HEK293 (cell line): Measurements from ENCODE around the gene MALT1.

Source experiments
- CTCF ChIA-PET: fragments of 350-600 bp; formaldehyde crosslinking; extraction: SDS; loops from one replicate; lab custom pipeline; 2021; ENCODE audit warnings: antibody characterized with exemption; lab: Yijun Ruan, JAX
- POLR2A ChIA-PET: fragments of 300-600 bp; formaldehyde crosslinking; extraction: SDS; loops from one replicate; lab custom pipeline; 2020; ENCODE audit warnings: antibody characterized with exemption, inconsistent platforms; lab: Yijun Ruan, JAX
- H3K27ac ChIP-seq: fragments of 200-500 bp; sonication (Bioruptor generic); 2 replicates; pipeline ENCODE4 v1.5.1; 2014; ENCODE audit warnings: low read depth, low read length, control low read depth, inconsistent platforms; ENCODE audit errors: extremely low read depth
- H3K36me3 ChIP-seq, 2 experiments: fragments of 200-500 bp in 1 of 2; sonication (Bioruptor generic) in 1 of 2; 1 replicate in 1 of 2; 2 replicates in 1 of 2; pipeline ENCODE4 v1.5.1; 2014 to 2017; ENCODE audit warnings: inconsistent platforms in 2 of 2, low read length in 2 of 2; ENCODE audit not compliant: control insufficient read depth in 2 of 2, insufficient read depth in 1 of 2
- H3K4me1 ChIP-seq: fragments of 200-500 bp; sonication (Bioruptor generic); 2 replicates; pipeline ENCODE4 v1.5.1; 2014; ENCODE audit warnings: mild to moderate bottlenecking, low read length, inconsistent platforms; ENCODE audit not compliant: control insufficient read depth, insufficient read depth
- H3K4me3 ChIP-seq: 2 replicates; pipeline ENCODE4 v1.5.1; 2011; ENCODE audit warnings: low read depth, mild to moderate bottlenecking, control low read depth, low read length, moderate library complexity
- H3K9me3 ChIP-seq: fragments of 200-500 bp; sonication (Bioruptor generic); 2 replicates; pipeline ENCODE4 v1.5.1; 2014; ENCODE audit warnings: low read depth, low read length, inconsistent platforms; ENCODE audit not compliant: control insufficient read depth, insufficient read depth
- HOXA7 ChIP-seq: sonication (generic); formaldehyde crosslinking; IDR thresholded peaks from 2 replicates; pipeline ENCODE4 v1.8.1; 2022; ENCODE audit warnings: missing genetic modification reagents, borderline replicate concordance
- KLF10 ChIP-seq: fragments of 450-650 bp; IDR thresholded peaks from 2 replicates; pipeline ENCODE4 v1.5.1; 2018; ENCODE audit warnings: missing biosample characterization, mild to moderate bottlenecking, missing genetic modification characterization
- KLF9 ChIP-seq: fragments of 450-650 bp; formaldehyde crosslinking; IDR thresholded peaks from 2 replicates; pipeline ENCODE4 v1.5.1; 2016; ENCODE audit warnings: missing biosample characterization, missing genetic modification characterization, low read depth
- PRDM1 ChIP-seq: fragments of 450-650 bp; formaldehyde crosslinking; IDR thresholded peaks from 2 replicates; pipeline ENCODE4; 2016; ENCODE audit warnings: missing biosample characterization, missing genetic modification characterization
- RBAK ChIP-seq: fragments of 450-650 bp; formaldehyde crosslinking; IDR thresholded peaks from 2 replicates; pipeline ENCODE4 v1.5.1; 2016; ENCODE audit warnings: missing biosample characterization, missing genetic modification characterization
- SP3 ChIP-seq: fragments of 450-650 bp; formaldehyde crosslinking; IDR thresholded peaks from 2 replicates; pipeline ENCODE4 v1.5.1; 2016; ENCODE audit warnings: missing biosample characterization, missing genetic modification characterization
- TRIM28 ChIP-seq: IDR thresholded peaks from 2 replicates; pipeline ENCODE4 v1.6.1; 2011; ENCODE audit warnings: low read length, control low read depth, borderline replicate concordance
- ZFP3 ChIP-seq: fragments of 450-650 bp; formaldehyde crosslinking; IDR thresholded peaks from 2 replicates; pipeline ENCODE4 v1.5.1; 2016; ENCODE audit warnings: low read depth, missing biosample characterization, missing genetic modification characterization
- ZNF10 ChIP-seq: fragments of 450-650 bp; formaldehyde crosslinking; IDR thresholded peaks from 2 replicates; pipeline ENCODE4 v1.5.1; 2017; ENCODE audit warnings: missing biosample characterization, missing genetic modification characterization
- ZNF146 ChIP-seq: fragments of 450-650 bp; formaldehyde crosslinking; IDR thresholded peaks from 2 replicates; pipeline ENCODE4 v1.5.1; 2016; ENCODE audit warnings: missing biosample characterization, missing genetic modification characterization
- ZNF174 ChIP-seq: fragments of 450-650 bp; formaldehyde crosslinking; IDR thresholded peaks from 2 replicates; pipeline ENCODE4 v1.5.0; 2017; ENCODE audit warnings: missing biosample characterization, mild to moderate bottlenecking, missing genetic modification characterization
- ZNF202 ChIP-seq: fragments of 450-650 bp; formaldehyde crosslinking; IDR thresholded peaks from 2 replicates; pipeline ENCODE4 v1.5.1; 2016; ENCODE audit warnings: missing biosample characterization, missing genetic modification characterization, borderline replicate concordance
- ZNF391 ChIP-seq: fragments of 450-650 bp; formaldehyde crosslinking; IDR thresholded peaks from 2 replicates; pipeline ENCODE4 v1.5.1; 2016; ENCODE audit warnings: low read depth, missing biosample characterization, missing genetic modification characterization, borderline replicate concordance
- ZNF394 ChIP-seq: fragments of 450-650 bp; formaldehyde crosslinking; IDR thresholded peaks from 2 replicates; pipeline ENCODE4 v1.5.1; 2016; ENCODE audit warnings: missing biosample characterization, missing genetic modification characterization, mild to moderate bottlenecking, moderate library complexity, borderline replicate concordance
- ZNF561 ChIP-seq: fragments of 450-650 bp; IDR thresholded peaks from 2 replicates; pipeline ENCODE4 v1.5.1; 2018; ENCODE audit warnings: missing biosample characterization, missing genetic modification characterization, borderline replicate concordance
- ZNF610 ChIP-seq: fragments of 450-650 bp; formaldehyde crosslinking; IDR thresholded peaks from 2 replicates; pipeline ENCODE4 v1.5.1; 2016; ENCODE audit warnings: missing biosample characterization, missing genetic modification characterization, borderline replicate concordance
- ZNF626 ChIP-seq: fragments of 450-650 bp; sonication (Bioruptor Pico); formaldehyde crosslinking; IDR thresholded peaks from 2 replicates; pipeline ENCODE4 v1.5.1; 2018; ENCODE audit warnings: missing biosample characterization, missing genetic modification characterization, inconsistent platforms
- ZNF660 ChIP-seq: fragments of 450-650 bp; IDR thresholded peaks from 2 replicates; pipeline ENCODE4 v1.5.1; 2018; ENCODE audit warnings: missing biosample characterization, mild to moderate bottlenecking, missing genetic modification characterization
- ZNF677 ChIP-seq: fragments of 450-650 bp; IDR thresholded peaks from 2 replicates; pipeline ENCODE4 v1.5.0; 2018; ENCODE audit warnings: missing biosample characterization, mild to moderate bottlenecking, missing genetic modification characterization, moderate library complexity
- ZNF777 ChIP-seq: fragments of 450-650 bp; formaldehyde crosslinking; IDR thresholded peaks from 2 replicates; pipeline ENCODE4 v1.5.1; 2017; ENCODE audit warnings: missing biosample characterization, missing genetic modification characterization, borderline replicate concordance
- TF ChIP-seq, protein P1 (sequence below): fragments of 450-650 bp; formaldehyde crosslinking; IDR thresholded peaks from 2 replicates; pipeline ENCODE4 v1.5.1; 2017; ENCODE audit warnings: missing biosample characterization, missing genetic modification characterization
- TF ChIP-seq, protein P2 (sequence below): fragments of 450-650 bp; formaldehyde crosslinking; IDR thresholded peaks from 2 replicates; pipeline ENCODE4 v1.5.1; 2016; ENCODE audit warnings: missing biosample characterization, missing genetic modification characterization, low read depth

MALT1 gene

DNA sequence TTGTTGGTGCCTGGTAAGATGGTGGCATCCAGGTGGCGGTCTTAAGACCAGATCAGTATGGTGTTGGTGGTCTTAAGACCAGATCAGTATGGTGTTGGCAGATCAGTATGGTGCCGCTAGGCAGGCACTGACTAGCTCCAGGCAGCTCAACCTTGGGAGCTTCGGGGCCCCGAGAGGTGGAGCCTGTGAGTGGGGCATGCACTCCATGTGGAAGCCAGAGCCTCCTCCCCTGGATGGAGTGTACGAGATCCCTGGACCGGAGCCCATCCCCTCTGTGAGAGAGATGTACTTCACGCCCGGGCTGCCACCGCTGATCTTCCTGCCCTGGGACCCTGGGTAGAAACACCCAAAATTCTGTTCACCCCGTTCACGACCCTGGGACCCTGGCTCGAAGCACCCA, 19.0 kb downstream of the MALT1 start:
- ChIA-PET CTCF (interaction anchor here (0.6 to 0.8 kb wide), 2 partner anchors 29 to 850 kb away, joined by 4 read pairs; no protein-coding TSS in a partner anchor), POLR2A (no interaction called here)
- Histone ChIP-seq H3K9me3 (no peaks in the 10 kb centered on the region), H3K4me3 (no peak overlapping the region), H3K36me3 (peaks cover 11 to 20% of the 10 kb centered on the region in 2 experiments), H3K4me1 (peaks cover 2% of the 10 kb centered on the region; the same call in 1 of the 2 replicates), H3K27ac (no peak overlapping the region)
- TF ChIP-seq ZNF561 (tag by site-specific recombination) (no peak), ZNF610 (tag by site-specific recombination) (no peak), ZNF146 (no peak), ZNF10 (tag by site-specific recombination) (no peak), ZNF174 (tag by site-specific recombination) (no peak), ZNF626 (tag by site-specific recombination) (no peak), ZNF391 (tag by site-specific recombination) (no peak)

DNA sequence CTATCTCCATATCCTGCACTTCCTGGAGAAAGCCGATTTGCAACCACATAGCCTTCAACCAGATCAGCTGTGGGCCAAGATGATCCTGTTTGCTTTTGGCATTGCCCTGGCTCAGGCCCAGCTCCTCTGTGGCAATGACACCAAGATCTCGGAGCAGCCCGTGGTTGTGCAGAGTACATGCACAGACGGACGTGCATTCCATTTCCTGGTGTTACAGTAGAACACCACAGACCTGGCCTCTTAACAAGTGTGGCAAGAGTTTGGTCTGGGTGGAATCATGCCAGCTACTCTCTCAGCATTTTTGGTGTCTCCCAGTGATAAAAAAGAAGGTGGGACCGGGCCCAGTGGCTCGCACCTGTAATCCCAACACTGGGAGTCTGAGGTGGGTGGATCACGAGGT, 20.0 kb downstream of the MALT1 start:
- H3K27ac ChIP-seq, result no peak overlapping the region
- POLR2A ChIA-PET, result no interaction called here
- CTCF ChIA-PET, result no interaction called here
- H3K4me3 ChIP-seq, result no peak overlapping the region
- peaks cover 13 to 20% of the 10 kb centered on the region in 2 experiments for H3K36me3 ChIP-seq
- H3K4me1 ChIP-seq, result peaks cover 2% of the 10 kb centered on the region; the same call in 1 of the 2 replicates
- no peaks in the 10 kb centered on the region for H3K9me3 ChIP-seq
- TF ChIP-seq, protein P1, sequence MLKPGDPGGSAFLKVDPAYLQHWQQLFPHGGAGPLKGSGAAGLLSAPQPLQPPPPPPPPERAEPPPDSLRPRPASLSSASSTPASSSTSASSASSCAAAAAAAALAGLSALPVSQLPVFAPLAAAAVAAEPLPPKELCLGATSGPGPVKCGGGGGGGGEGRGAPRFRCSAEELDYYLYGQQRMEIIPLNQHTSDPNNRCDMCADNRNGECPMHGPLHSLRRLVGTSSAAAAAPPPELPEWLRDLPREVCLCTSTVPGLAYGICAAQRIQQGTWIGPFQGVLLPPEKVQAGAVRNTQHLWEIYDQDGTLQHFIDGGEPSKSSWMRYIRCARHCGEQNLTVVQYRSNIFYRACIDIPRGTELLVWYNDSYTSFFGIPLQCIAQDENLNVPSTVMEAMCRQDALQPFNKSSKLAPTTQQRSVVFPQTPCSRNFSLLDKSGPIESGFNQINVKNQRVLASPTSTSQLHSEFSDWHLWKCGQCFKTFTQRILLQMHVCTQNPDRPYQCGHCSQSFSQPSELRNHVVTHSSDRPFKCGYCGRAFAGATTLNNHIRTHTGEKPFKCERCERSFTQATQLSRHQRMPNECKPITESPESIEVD (tag by site-specific recombination), result no peak
- TF ChIP-seq KLF9 (tag by site-specific recombination), result no peak
- no peak for TF ChIP-seq PRDM1 (tag by site-specific recombination)
- no peak for TF ChIP-seq ZFP3 (tag by site-specific recombination)
- no peak for TF ChIP-seq ZNF677
- no peak for TF ChIP-seq TRIM28
- no peak for TF ChIP-seq RBAK (tag by site-specific recombination)
- no peak for TF ChIP-seq KLF10

DNA sequence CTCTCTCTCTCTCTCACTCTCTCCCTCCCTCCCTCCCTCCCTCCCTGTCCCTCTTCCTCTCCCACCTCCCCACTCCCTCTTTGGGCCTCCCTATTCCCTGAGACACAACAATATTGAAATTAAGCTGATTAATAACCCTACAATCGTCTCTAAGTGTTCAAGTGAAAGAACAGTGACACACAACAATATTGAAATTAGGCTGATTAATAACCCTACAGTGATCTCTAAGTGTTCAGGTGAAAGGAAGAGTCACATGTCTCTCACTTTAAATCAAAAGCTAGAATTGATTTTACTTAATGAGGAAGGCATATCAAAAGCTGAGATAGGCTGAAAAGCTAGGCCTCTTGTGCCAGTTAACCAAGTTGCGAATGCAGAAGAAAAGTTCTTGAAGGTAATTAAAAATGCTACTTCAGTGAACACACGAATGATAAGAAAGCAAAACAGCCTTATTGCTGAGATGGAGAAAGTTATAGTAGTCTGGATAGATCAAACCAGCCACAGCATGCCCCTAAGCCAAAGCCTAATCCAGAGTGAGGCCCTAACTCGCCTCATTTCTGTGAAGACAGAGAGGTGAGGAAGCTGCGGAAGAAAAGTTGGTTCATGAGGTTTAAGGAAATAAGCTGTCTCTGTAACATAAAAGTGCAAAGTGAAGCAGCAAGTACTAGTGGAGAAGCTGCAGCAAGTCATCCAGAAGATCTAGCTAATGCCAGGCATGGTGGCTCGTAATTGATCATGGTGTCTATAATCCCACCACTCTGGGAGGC, 21.3 kb downstream of the MALT1 start:
- ChIA-PET POLR2A (interaction anchor here (0.7 to 1.6 kb wide), 4 partner anchors 10 to 21 kb away, joined by 3 to 8 read pairs (median 4); partner anchors contain the start of gene MALT1), CTCF (interaction anchor here (1.0 kb wide), 1 partner anchor 71 kb away, joined by 3 read pairs; no protein-coding TSS in a partner anchor)

DNA sequence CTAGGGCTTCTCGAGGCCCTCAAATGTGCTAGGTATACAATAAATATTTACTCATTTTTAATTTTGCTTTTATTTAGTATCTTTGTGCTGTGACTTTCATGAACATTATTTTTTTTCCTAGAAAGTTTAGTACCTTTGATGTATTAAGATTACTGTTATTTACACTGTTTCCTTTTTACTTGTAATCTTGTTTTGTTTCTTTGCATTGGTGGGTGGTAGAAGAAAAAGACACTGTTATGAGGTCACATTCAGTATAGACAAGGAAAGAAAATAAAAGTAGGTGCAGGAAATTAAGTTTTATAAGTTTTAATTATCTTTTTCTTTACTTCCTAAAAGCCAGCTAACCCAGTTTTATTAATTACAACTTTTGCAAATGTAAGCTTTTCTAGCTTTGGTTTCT, 23.0 kb downstream of the MALT1 start:
- H3K27ac ChIP-seq, result no peak overlapping the region
- POLR2A ChIA-PET, result no interaction called here
- TF ChIP-seq, protein P2, sequence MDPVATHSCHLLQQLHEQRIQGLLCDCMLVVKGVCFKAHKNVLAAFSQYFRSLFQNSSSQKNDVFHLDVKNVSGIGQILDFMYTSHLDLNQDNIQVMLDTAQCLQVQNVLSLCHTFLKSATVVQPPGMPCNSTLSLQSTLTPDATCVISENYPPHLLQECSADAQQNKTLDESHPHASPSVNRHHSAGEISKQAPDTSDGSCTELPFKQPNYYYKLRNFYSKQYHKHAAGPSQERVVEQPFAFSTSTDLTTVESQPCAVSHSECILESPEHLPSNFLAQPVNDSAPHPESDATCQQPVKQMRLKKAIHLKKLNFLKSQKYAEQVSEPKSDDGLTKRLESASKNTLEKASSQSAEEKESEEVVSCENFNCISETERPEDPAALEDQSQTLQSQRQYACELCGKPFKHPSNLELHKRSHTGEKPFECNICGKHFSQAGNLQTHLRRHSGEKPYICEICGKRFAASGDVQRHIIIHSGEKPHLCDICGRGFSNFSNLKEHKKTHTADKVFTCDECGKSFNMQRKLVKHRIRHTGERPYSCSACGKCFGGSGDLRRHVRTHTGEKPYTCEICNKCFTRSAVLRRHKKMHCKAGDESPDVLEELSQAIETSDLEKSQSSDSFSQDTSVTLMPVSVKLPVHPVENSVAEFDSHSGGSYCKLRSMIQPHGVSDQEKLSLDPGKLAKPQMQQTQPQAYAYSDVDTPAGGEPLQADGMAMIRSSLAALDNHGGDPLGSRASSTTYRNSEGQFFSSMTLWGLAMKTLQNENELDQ (tag by site-specific recombination), result no peak
- TF ChIP-seq SP3 (tag by site-specific recombination), result no peak
- no peak for TF ChIP-seq HOXA7
- TF ChIP-seq ZNF394 (tag by site-specific recombination), result no peak
- no peak for TF ChIP-seq ZNF777 (tag by site-specific recombination)
- TF ChIP-seq, all 188 proteins: peak for 0
- Histone ChIP-seq H3K9me3 (no peaks in the 10 kb centered on the region), H3K4me1 (peaks cover 8% of the 10 kb centered on the region), H3K4me3 (no peak overlapping the region), H3K36me3 (peaks cover 11 to 23% of the 10 kb centered on the region in 2 experiments)
- CTCF ChIA-PET, result no interaction called here

More for the DNA sequence above, 21.3 kb downstream of the MALT1 start:
- Histone ChIP-seq H3K4me3 (no peak overlapping the region), H3K9me3 (no peaks in the 10 kb centered on the region), H3K4me1 (peaks cover 2% of the 10 kb centered on the region; the same call in 1 of the 2 replicates), H3K36me3 (peaks cover 16 to 27% of the 10 kb centered on the region in 2 experiments), H3K27ac (no peak overlapping the region)
- TF ChIP-seq ZNF660 (tag by site-specific recombination) (no peak), ZNF610 (tag by site-specific recombination) (no peak), PRDM1 (tag by site-specific recombination) (peak; percentile 31; the same call in 1 of the 2 replicates), ZNF202 (tag by site-specific recombination) (no peak)
